Upper lobe of left lung (tissue), 6 donors: ENCODE data around the gene MEG3. TPM values are rescaled to one million over a fixed set of nuclear protein-coding genes. Genes with fewer than 3 reads are reported as not detected.
"Not testable (repeated sequence)": the region's sequence is repeated elsewhere in the genome, so short reads cannot be mapped to it uniquely, and the experiment has no call there.

Experiments
- ATAC-seq, 2 donors: fragments of 200-7000 bp; cut with Tn5 transposase; one replicate each; pipeline ENCODE4 v1.9.1; 2022; ENCODE audit warnings: mild to moderate bottlenecking in 2 of 2, moderate library complexity in 2 of 2; ENCODE audit not compliant: low FRiP score in 2 of 2
- DNase-seq, 2 donors: peaks; one replicate each; pipeline ENCODE4 v3.0.0-alpha.2; 2019 to 2020
- H3K27ac ChIP-seq, 4 donors: fragments of 200-600 bp; sonication (generic); one replicate each; pipeline ENCODE4 v1.5.1; 2016 to 2019
- H3K27me3 ChIP-seq, 4 donors: fragments of 200-600 bp; sonication (generic); one replicate each; pipeline ENCODE4 v1.5.1; 2017 to 2019
- H3K36me3 ChIP-seq, 4 donors: fragments of 200-600 bp; sonication (generic); one replicate each; pipeline ENCODE4 v1.5.1; 2016 to 2019
- H3K4me1 ChIP-seq, 4 donors: fragments of 200-600 bp; sonication (generic); one replicate each; pipeline ENCODE4 v1.5.1; 2018 to 2019
- H3K4me3 ChIP-seq, 4 donors: fragments of 200-600 bp; sonication (generic); one replicate each; pipeline ENCODE4 v1.5.1; 2017 to 2019; ENCODE audit warnings: mild to moderate bottlenecking in 2 of 4, moderate library complexity in 1 of 4
- H3K9me3 ChIP-seq, 4 donors: fragments of 200-600 bp; sonication (generic); one replicate each; pipeline ENCODE4 v1.5.1; 2018 to 2019
- EP300 ChIP-seq, 4 donors: sonication (generic); formaldehyde crosslinking; IDR thresholded peaks; one replicate each; pipeline ENCODE4 v1.5.1; 2017; ENCODE audit warnings: antibody characterized with exemption in 4 of 4, control low read depth in 2 of 4
- POLR2A ChIP-seq, 4 donors: fragments of 450-650 bp; IDR thresholded peaks; one replicate each; pipeline ENCODE4 v1.5.1; 2016 to 2017; ENCODE audit warnings: antibody characterized with exemption in 4 of 4, mild to moderate bottlenecking in 2 of 4
- POLR2AphosphoS5 ChIP-seq, 2 donors: sonication (generic); formaldehyde crosslinking; IDR thresholded peaks; one replicate each; pipeline ENCODE4 v1.5.1; 2017; ENCODE audit warnings: antibody characterized with exemption in 2 of 2
- WGBS, 2 donors: methylation state at CpG; one replicate each; pipeline ENCODE4 v1.1.5; 2017 to 2018; 5-methylcytosine and 5-hydroxymethylcytosine counted together
- total RNA-seq, 6 donors: library from RNA; depleted of rRNA in 4 of 6; stranded (reverse); fragments of >200 nt in 4 of 6; gene quantifications; one replicate each; pipeline versions ENCODE4 v1.1.0 to v1.2.1, GENCODE V29; 2016 to 2021
- TF ChIP-seq, protein P1 (sequence below), 6 experiments: fragments of 450-650 bp in 4 of 6; fragments of 200-600 bp in 2 of 6; sonication (generic) in 2 of 6; IDR thresholded peaks; one replicate each; pipeline ENCODE4 v1.5.1; 2016 to 2019; ENCODE audit warnings: antibody characterized with exemption in 6 of 6
- donor health status: DM: no; HTN: no; CAD: no; lungs with moderate emphysema.
- donor health status: DM: no; HTN: yes; CAD: no; lungs with severe emphysema.

MEG3 gene
- total RNA-seq, 6 donors from 2014 or later, result 3.9 to 39.8 (median 17.5) TPM

DNA sequence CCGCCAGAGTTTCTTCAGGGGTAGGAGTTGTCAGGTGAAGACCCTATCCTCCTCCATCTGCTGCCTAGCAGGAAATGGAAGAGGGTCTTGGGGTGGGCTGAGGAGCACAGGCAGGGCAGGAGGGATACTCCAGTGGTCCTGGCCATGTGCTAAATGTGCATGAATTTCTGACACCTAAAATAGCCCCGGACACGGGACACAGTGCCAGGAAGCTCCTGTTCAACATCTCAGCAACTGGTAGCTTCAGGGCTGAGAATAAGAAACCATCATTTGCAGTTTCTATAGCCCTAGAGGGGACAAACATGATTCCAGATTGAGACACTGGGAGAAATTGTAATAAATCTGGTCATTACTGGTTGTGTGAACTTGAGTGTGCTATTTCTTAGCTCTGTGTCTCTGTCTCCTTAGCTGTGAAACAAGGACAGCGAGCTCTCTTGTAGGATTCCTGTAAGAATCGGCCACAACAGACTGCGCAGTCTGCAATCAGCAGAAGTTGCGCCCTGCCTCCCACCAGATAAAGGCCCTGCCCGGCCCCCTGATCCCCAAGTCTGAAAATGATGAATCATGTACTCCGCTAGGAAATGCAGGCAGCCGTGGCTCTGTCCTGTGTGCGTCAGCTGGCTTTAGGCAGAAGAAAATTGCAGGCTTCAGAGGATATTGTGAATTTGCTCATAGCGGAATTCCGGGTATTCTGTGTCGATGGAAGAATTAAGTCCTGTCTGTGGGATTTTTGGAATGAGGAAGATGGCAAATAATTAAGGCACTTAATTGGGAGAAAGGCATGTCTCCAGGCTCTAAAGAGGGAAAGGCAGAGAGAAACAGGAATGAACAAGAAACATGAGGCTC, 35.2 kb upstream of the MEG3 start:
- H3K4me1 ChIP-seq, result no peaks in the 10 kb centered on the region
- TF ChIP-seq POLR2A (IDR thresholded peaks at IDR 0.05), result no peak
- no peak for TF ChIP-seq EP300 (IDR thresholded peaks at IDR 0.05)
- TF ChIP-seq, protein P1, sequence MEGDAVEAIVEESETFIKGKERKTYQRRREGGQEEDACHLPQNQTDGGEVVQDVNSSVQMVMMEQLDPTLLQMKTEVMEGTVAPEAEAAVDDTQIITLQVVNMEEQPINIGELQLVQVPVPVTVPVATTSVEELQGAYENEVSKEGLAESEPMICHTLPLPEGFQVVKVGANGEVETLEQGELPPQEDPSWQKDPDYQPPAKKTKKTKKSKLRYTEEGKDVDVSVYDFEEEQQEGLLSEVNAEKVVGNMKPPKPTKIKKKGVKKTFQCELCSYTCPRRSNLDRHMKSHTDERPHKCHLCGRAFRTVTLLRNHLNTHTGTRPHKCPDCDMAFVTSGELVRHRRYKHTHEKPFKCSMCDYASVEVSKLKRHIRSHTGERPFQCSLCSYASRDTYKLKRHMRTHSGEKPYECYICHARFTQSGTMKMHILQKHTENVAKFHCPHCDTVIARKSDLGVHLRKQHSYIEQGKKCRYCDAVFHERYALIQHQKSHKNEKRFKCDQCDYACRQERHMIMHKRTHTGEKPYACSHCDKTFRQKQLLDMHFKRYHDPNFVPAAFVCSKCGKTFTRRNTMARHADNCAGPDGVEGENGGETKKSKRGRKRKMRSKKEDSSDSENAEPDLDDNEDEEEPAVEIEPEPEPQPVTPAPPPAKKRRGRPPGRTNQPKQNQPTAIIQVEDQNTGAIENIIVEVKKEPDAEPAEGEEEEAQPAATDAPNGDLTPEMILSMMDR (IDR thresholded peaks at IDR 0.05), result no peak
- no peak for TF ChIP-seq POLR2AphosphoS5 (IDR thresholded peaks at IDR 0.05)
- no peak for ATAC-seq
- no peak overlapping the region for H3K27ac ChIP-seq
- DNase-seq, result no peak
- H3K36me3 ChIP-seq, result no peaks in the 10 kb centered on the region
- H3K27me3 ChIP-seq, result no peaks in the 10 kb centered on the region
- WGBS, 2 donors, result 85 to 92% methylated on average over 13 to 14 of the region's 14 CpGs
- H3K9me3 ChIP-seq, result no peaks in the 10 kb centered on the region
- H3K4me3 ChIP-seq, result no peak overlapping the region

DNA sequence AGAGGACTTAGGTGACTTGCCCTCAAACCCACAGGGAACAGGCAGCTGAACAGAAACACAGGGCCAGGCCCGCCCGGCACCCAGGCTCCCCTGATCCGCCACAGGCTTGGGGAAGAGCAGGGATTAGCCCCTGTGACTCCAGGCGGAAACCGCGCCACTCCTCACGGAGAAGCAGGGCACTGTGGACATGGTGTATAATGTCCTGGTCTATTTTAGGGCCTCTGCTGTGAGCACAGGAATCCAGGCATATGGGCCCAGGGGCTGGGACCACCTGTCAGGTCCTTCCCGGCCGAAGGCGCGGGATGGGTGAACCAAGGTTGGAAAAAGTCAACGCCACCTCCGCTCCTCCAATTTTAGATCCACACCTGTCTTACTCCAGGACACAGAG, 34.6 kb upstream of the MEG3 start:
- DNase-seq (no peak), ATAC-seq (no peak)
- Histone ChIP-seq H3K4me3 (no peak overlapping the region), H3K9me3 (no peaks in the 10 kb centered on the region), H3K27ac (no peak overlapping the region), H3K4me1 (no peaks in the 10 kb centered on the region), H3K36me3 (no peaks in the 10 kb centered on the region), H3K27me3 (no peaks in the 10 kb centered on the region)
- WGBS, 2 donors, result 92% methylated on average over 13 of the region's 13 CpGs
- no peak for TF ChIP-seq POLR2A (IDR thresholded peaks at IDR 0.05)
- TF ChIP-seq, protein P1 (IDR thresholded peaks at IDR 0.05), result no peak

DNA sequence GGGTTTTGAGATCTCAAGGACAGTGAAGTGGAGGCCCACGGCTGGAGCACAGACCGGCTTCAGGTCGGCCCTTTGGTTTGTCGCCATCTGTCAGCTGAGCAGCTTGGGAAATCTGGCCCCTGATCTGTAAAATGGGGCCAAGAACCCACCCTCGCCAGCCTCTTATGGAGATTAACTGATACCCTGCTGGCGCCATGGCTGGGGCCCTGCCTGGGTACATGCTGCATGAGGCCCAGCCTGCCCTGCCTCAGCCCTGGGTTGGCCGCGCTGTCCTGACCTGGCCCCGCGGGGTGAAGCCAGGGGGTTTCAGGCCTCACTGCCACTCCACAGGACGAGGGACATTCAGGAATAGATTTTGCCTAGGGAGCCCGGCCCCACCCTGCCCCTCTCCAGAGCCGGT, 33.9 kb upstream of the MEG3 start:
- ATAC-seq (no peak), DNase-seq (no peak)
- TF ChIP-seq POLR2A (IDR thresholded peaks at IDR 0.05) (no peak), EP300 (IDR thresholded peaks at IDR 0.05) (no peak), POLR2AphosphoS5 (IDR thresholded peaks at IDR 0.05) (no peak)
- TF ChIP-seq, protein P1 (IDR thresholded peaks at IDR 0.05), result no peak
- WGBS, 2 donors, result 81 to 94% methylated on average over 5 to 13 of the region's 13 CpGs
- Histone ChIP-seq H3K36me3 (no peaks in the 10 kb centered on the region), H3K27me3 (no peaks in the 10 kb centered on the region), H3K9me3 (no peaks in the 10 kb centered on the region), H3K4me1 (no peaks in the 10 kb centered on the region), H3K27ac (no peak overlapping the region), H3K4me3 (no peak overlapping the region)

DNA sequence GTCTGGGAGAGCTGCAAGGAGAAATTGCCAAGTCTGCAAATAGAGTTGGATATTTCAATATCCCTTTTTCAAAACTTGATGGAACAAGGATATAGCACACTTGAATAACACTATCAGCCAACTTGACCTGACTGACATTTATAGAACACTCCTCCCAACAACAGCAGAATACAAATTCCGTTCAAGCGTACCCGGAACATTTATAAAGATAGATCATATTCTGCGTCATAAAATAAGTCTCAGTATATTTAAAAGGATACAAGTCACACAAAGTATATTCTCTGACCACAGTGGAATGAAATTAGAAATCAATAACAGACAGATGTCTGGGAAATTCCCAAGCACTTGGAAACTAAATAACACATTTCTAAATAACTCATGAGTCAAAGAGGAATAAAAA, 29.0 kb upstream of the MEG3 start:
- TF ChIP-seq, protein P1 (IDR thresholded peaks at IDR 0.05), result no peak
- TF ChIP-seq EP300 (IDR thresholded peaks at IDR 0.05), result no peak
- TF ChIP-seq POLR2A (IDR thresholded peaks at IDR 0.05), result no peak
- TF ChIP-seq POLR2AphosphoS5 (IDR thresholded peaks at IDR 0.05), result no peak
- Histone ChIP-seq H3K36me3 (no peaks in the 10 kb centered on the region), H3K9me3 (no peaks in the 10 kb centered on the region), H3K4me1 (no peaks in the 10 kb centered on the region), H3K27me3 (no peaks in the 10 kb centered on the region), H3K4me3 (no peak overlapping the region), H3K27ac (no peak overlapping the region)
- DNase-seq (no peak), ATAC-seq (no peak)
- 85 to 92% methylated on average over 4 of the region's 4 CpGs for WGBS, 2 donors

DNA sequence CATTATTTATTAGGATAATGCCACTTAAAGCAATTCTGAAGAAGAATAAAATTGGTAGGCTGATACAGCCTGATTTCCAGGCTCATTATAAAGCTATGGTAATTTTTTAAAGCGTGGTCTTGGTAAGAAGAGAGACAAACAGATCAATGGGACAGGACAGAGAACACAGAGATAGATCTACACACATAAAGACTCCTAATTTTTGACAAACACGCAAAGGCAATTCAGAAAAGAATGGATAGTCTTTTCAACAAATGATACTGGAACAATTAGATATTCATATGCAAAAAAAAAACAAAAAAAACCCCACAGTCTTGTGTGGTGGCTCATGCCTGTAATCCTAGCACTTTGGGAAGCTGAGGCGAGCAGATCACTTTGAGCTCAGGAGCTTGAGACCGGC, 25.9 kb upstream of the MEG3 start:
- WGBS, 2 donors, result 87 to 89% methylated on average over 4 of the region's 4 CpGs
- ATAC-seq (no peak), DNase-seq (no peak)
- TF ChIP-seq, protein P1 (IDR thresholded peaks at IDR 0.05), result no peak
- TF ChIP-seq POLR2A (IDR thresholded peaks at IDR 0.05) (no peak), POLR2AphosphoS5 (IDR thresholded peaks at IDR 0.05) (no peak), EP300 (IDR thresholded peaks at IDR 0.05) (no peak)
- Histone ChIP-seq H3K4me1 (no peaks in the 10 kb centered on the region), H3K27ac (no peak overlapping the region), H3K27me3 (no peaks in the 10 kb centered on the region), H3K36me3 (no peaks in the 10 kb centered on the region), H3K9me3 (no peaks in the 10 kb centered on the region), H3K4me3 (no peak overlapping the region)

- not testable (repeated sequence) for H3K27ac ChIP-seq, H3K9me3 ChIP-seq, H3K4me3 ChIP-seq, ATAC-seq, H3K27me3 ChIP-seq, H3K36me3 ChIP-seq, H3K4me1 ChIP-seq, DNase-seq
- 86 to 94% methylated on average over 9 of the region's 9 CpGs for WGBS, 2 donors
Measured at GRCh38 chr14:100801433-100801832, 24.5 kb upstream of the MEG3 start.
